ENCODE measurements around the gene FMOD.

- TF ChIP-seq, protein P1, sequence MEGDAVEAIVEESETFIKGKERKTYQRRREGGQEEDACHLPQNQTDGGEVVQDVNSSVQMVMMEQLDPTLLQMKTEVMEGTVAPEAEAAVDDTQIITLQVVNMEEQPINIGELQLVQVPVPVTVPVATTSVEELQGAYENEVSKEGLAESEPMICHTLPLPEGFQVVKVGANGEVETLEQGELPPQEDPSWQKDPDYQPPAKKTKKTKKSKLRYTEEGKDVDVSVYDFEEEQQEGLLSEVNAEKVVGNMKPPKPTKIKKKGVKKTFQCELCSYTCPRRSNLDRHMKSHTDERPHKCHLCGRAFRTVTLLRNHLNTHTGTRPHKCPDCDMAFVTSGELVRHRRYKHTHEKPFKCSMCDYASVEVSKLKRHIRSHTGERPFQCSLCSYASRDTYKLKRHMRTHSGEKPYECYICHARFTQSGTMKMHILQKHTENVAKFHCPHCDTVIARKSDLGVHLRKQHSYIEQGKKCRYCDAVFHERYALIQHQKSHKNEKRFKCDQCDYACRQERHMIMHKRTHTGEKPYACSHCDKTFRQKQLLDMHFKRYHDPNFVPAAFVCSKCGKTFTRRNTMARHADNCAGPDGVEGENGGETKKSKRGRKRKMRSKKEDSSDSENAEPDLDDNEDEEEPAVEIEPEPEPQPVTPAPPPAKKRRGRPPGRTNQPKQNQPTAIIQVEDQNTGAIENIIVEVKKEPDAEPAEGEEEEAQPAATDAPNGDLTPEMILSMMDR (IDR thresholded peaks at IDR 0.05; ENCODE audit: insufficient read depth, low read length, poor library complexity, severe bottlenecking) = no peak
- TF ChIP-seq EZH2phosphoT487 (conservative IDR thresholded peaks at IDR 0.05; ENCODE audit: low read length) = no peak
Measured at GRCh38 chr1:203322500-203323179, 28.3 kb downstream of the FMOD start.
